Caco-2 (cell line): ENCODE measurements around the gene TMEM131L. TPM values are rescaled to one million over a fixed set of nuclear protein-coding genes. Genes with fewer than 3 reads are reported as not detected.

ENCODE experiments used
- BruUV-seq: library from RNA; stranded (reverse); fragments of 400-500 nt; replicated peaks from 2 replicates; lab custom pipeline; 2021; lab: Mats Ljungman, UMichigan
- CTCF ChIA-PET: fragments of 300-600 bp; sonication (Branson Sonifier 250); formaldehyde crosslinking; loops from one replicate; lab custom pipeline; 2022; ENCODE audit warnings: antibody characterized with exemption; lab: Charles Lee
- POLR2A ChIA-PET: fragments of 300-600 bp; sonication (Branson Sonifier 250); formaldehyde crosslinking; loops from one replicate; lab custom pipeline; 2022; ENCODE audit warnings: antibody characterized with exemption; lab: Charles Lee
- DNase-seq, 2 experiments: peaks; one replicate each; pipeline versions ENCODE4 v3.0.0 to v3.0.0-alpha.2; 2020 to 2022
- H3K27me3 ChIP-seq: replicated peaks from 2 replicates; pipeline ENCODE4 v1.6.0; 2011; ENCODE audit warnings: low read length; ENCODE audit not compliant: control insufficient read depth, insufficient read depth
- H3K36me3 ChIP-seq: 2 replicates; pipeline ENCODE4 v1.5.1; 2011; ENCODE audit warnings: low read length; ENCODE audit not compliant: control insufficient read depth, insufficient read depth
- H3K4me1 ChIP-seq: fragments of 250-450 bp; sonication (Bioruptor Pico); 2 replicates; pipeline ENCODE4 v1.5.1; 2020; ENCODE audit warnings: mild to moderate bottlenecking
- H3K4me3 ChIP-seq: 2 replicates; pipeline ENCODE4 v1.5.1; 2011; ENCODE audit warnings: low read depth, mild to moderate bottlenecking, control low read depth, low read length
- H3K9me3 ChIP-seq: fragments of 250-450 bp; sonication (Bioruptor Pico); 2 replicates; pipeline ENCODE4 v1.5.1; 2020; ENCODE audit warnings: mild to moderate bottlenecking, moderate library complexity
- H3K27ac Mint-ChIP-seq: one replicate; pipeline ENCODE4 v1.8.0; 2022; ENCODE audit warnings: mixed read lengths; ENCODE audit not compliant: unreplicated experiment
- H3K27me3 Mint-ChIP-seq: one replicate; pipeline ENCODE4 v1.8.0; 2022; ENCODE audit warnings: mixed read lengths; ENCODE audit not compliant: insufficient read depth, unreplicated experiment
- H3K36me3 Mint-ChIP-seq: one replicate; pipeline ENCODE4 v1.8.0; 2022; ENCODE audit warnings: mild to moderate bottlenecking, mixed read lengths; ENCODE audit not compliant: insufficient read depth, unreplicated experiment
- H3K4me1 Mint-ChIP-seq: one replicate; pipeline ENCODE4 v1.8.0; 2022; ENCODE audit warnings: low read depth, mixed read lengths; ENCODE audit not compliant: unreplicated experiment
- H3K4me3 Mint-ChIP-seq: one replicate; pipeline ENCODE4 v1.8.0; 2022; ENCODE audit warnings: mild to moderate bottlenecking, moderate library complexity, mixed read lengths; ENCODE audit not compliant: unreplicated experiment
- H3K9me3 Mint-ChIP-seq: one replicate; pipeline ENCODE4 v1.8.0; 2022; ENCODE audit warnings: mixed read lengths; ENCODE audit not compliant: unreplicated experiment
- CTCF ChIP-seq, 2 experiments: fragments of 200-600 bp in 1 of 2; IDR thresholded peaks; 1 replicate in 1 of 2; 2 replicates in 1 of 2; pipeline versions ENCODE4 v1.5.1 to v1.8.0; 2011 to 2022; ENCODE audit warnings: antibody characterized with exemption in 1 of 2, control low read depth in 1 of 2, inconsistent platforms in 1 of 2, low read depth in 1 of 2, low read length in 1 of 2, mild to moderate bottlenecking in 1 of 2, moderate library complexity in 1 of 2; ENCODE audit not compliant: insufficient read depth in 1 of 2, severe bottlenecking in 1 of 2, unreplicated experiment in 1 of 2
- intact Hi-C: fragments of 100-400 bp; cut with micrococcal nuclease; formaldehyde crosslinking; loops from one replicate; pipeline ENCODE4 v1.10.0; 2022; ENCODE audit not compliant: unreplicated experiment
- total RNA-seq: library from RNA; stranded (reverse); gene quantifications from 2 replicates; pipeline ENCODE4 v1.2.3, GENCODE V29; 2022

TMEM131L gene
- total RNA-seq, 1 experiment from 2014 or later: 20.8 TPM

GRCh38 chr4:153553155-153553818, 87.1 kb downstream of the TMEM131L start:
- H3K4me1 ChIP-seq: no peaks in the 10 kb centered on the region
- intact Hi-C loops: no loop called here
- no peak for DNase-seq
- H3K4me3 ChIP-seq: no peak overlapping the region
- no peak for TF ChIP-seq CTCF (IDR thresholded peaks at IDR 0.05; ENCODE audit: insufficient read depth in 1 of 2, low read depth in 1 of 2, low read length in 1 of 2, severe bottlenecking in 1 of 2, unreplicated experiment in 1 of 2)
- Mint-ChIP-seq H3K4me3 (no peak overlapping the region), H3K27me3 (no peaks in the 10 kb centered on the region), H3K9me3 (no peaks in the 10 kb centered on the region), H3K4me1 (peaks cover 6% of the 10 kb centered on the region), H3K36me3 (peaks cover 5% of the 10 kb centered on the region), H3K27ac (no peak overlapping the region)
- H3K27me3 ChIP-seq: no peaks in the 10 kb centered on the region
- BruUV-seq: no TSS peak
- POLR2A ChIA-PET: no interaction called here
- no peaks in the 10 kb centered on the region for H3K36me3 ChIP-seq
- CTCF ChIA-PET: no interaction called here
- no peaks in the 10 kb centered on the region for H3K9me3 ChIP-seq

- Histone ChIP-seq H3K4me3 (no peak overlapping the region), H3K4me1 (no peaks in the 10 kb centered on the region), H3K36me3 (no peaks in the 10 kb centered on the region), H3K9me3 (no peaks in the 10 kb centered on the region), H3K27me3 (no peaks in the 10 kb centered on the region)
- ChIA-PET POLR2A (interaction anchor here (1.2 kb wide), 1 partner anchor 12 kb away, joined by 3 read pairs; no protein-coding TSS in a partner anchor), CTCF (no interaction called here)
- H3K27ac Mint-ChIP-seq: no peak overlapping the region
- no peaks in the 10 kb centered on the region for H3K9me3 Mint-ChIP-seq
- peaks cover 6% of the 10 kb centered on the region for H3K4me1 Mint-ChIP-seq
- H3K27me3 Mint-ChIP-seq: no peaks in the 10 kb centered on the region
- no peak overlapping the region for H3K4me3 Mint-ChIP-seq
- H3K36me3 Mint-ChIP-seq: peaks cover 5% of the 10 kb centered on the region
- DNase-seq: no peak
- intact Hi-C loops: no loop called here
- TF ChIP-seq CTCF (IDR thresholded peaks at IDR 0.05; ENCODE audit: insufficient read depth in 1 of 2, low read depth in 1 of 2, low read length in 1 of 2, severe bottlenecking in 1 of 2, unreplicated experiment in 1 of 2): no peak
- no TSS peak for BruUV-seq
Observed at GRCh38 chr4:153553819-153554170, 87.6 kb downstream of the TMEM131L start.

GRCh38 chr4:153555730-153556434, 89.7 kb downstream of the TMEM131L start:
- no peak overlapping the region for H3K4me3 Mint-ChIP-seq
- H3K36me3 ChIP-seq: no peaks in the 10 kb centered on the region
- H3K9me3 ChIP-seq: no peaks in the 10 kb centered on the region
- no peak for TF ChIP-seq CTCF (IDR thresholded peaks at IDR 0.05; ENCODE audit: insufficient read depth in 1 of 2, low read depth in 1 of 2, low read length in 1 of 2, severe bottlenecking in 1 of 2, unreplicated experiment in 1 of 2)
- H3K9me3 Mint-ChIP-seq: peaks cover 10% of the 10 kb centered on the region
- no TSS peak for BruUV-seq
- no peak for DNase-seq
- POLR2A ChIA-PET: interaction anchor here (1.1 kb wide), 1 partner anchor 90 kb away, joined by 3 read pairs; no protein-coding TSS in a partner anchor
- H3K27me3 ChIP-seq: no peaks in the 10 kb centered on the region
- no peaks in the 10 kb centered on the region for H3K27me3 Mint-ChIP-seq
- H3K4me1 ChIP-seq: no peaks in the 10 kb centered on the region
- H3K27ac Mint-ChIP-seq: no peak overlapping the region
- intact Hi-C loops: no loop called here
- H3K36me3 Mint-ChIP-seq: peaks cover 19% of the 10 kb centered on the region
- H3K4me3 ChIP-seq: no peak overlapping the region
- peaks cover 6% of the 10 kb centered on the region for H3K4me1 Mint-ChIP-seq
- CTCF ChIA-PET: interaction anchor here (1.6 kb wide), 1 partner anchor 18 kb away, joined by 5 read pairs; no protein-coding TSS in a partner anchor
